SU-DHL-6 (cell line): ENCODE data around the gene SHC3.

Source experiments
- H2AFZ ChIP-seq: fragments of 200-600 bp; sonication (generic); 2 replicates; pipeline ENCODE4 v1.6.1; 2014; ENCODE audit warnings: low read depth, mild to moderate bottlenecking, moderate library complexity, mixed read lengths, antibody characterized with exemption, low read length; ENCODE audit not compliant: severe bottlenecking
- H3F3A ChIP-seq: fragments of 200-600 bp; shearing (Covaris generic); 2 replicates; pipeline ENCODE4 v1.6.0; 2016; ENCODE audit warnings: antibody characterized with exemption, mild to moderate bottlenecking; ENCODE audit not compliant: insufficient read depth
- H3K27ac ChIP-seq: fragments of 200-600 bp; sonication (generic); 2 replicates; pipeline ENCODE4 v1.5.1; 2016; ENCODE audit warnings: low read depth, mild to moderate bottlenecking, low read length, moderate library complexity, mixed read lengths
- H3K27me3 ChIP-seq: fragments of 200-600 bp; sonication (generic), shearing (Covaris generic); 2 replicates; pipeline ENCODE4 v1.6.0; 2014; ENCODE audit warnings: mild to moderate bottlenecking, low read length
- H3K36me3 ChIP-seq: fragments of 200-600 bp; sonication (generic); 2 replicates; pipeline ENCODE4 v1.6.1; 2014; ENCODE audit warnings: mild to moderate bottlenecking, low read length, mixed read lengths
- H3K4me2 ChIP-seq: fragments of 300-600, 200-600 bp; shearing (Covaris generic), sonication (generic); 2 replicates; pipeline ENCODE4 v1.6.0; 2014; ENCODE audit warnings: low read length, low read depth, mild to moderate bottlenecking; ENCODE audit not compliant: poor library complexity, severe bottlenecking
- H3K4me3 ChIP-seq: fragments of 200-600 bp; sonication (generic); 2 replicates; pipeline ENCODE4 v1.5.1; 2014; ENCODE audit warnings: antibody characterized with exemption, low read length, mild to moderate bottlenecking, mixed read lengths; ENCODE audit not compliant: insufficient read depth, poor library complexity, severe bottlenecking
- H3K79me2 ChIP-seq: fragments of 200-600 bp; sonication (generic); 2 replicates; pipeline ENCODE4 v1.6.1; 2014; ENCODE audit warnings: mild to moderate bottlenecking, low read length, moderate library complexity; ENCODE audit not compliant: insufficient read depth
- H3K9ac ChIP-seq: fragments of 200-600 bp; sonication (generic); 2 replicates; pipeline ENCODE4 v1.7.0; 2014; ENCODE audit warnings: mild to moderate bottlenecking, low read length
- H3K9me2 ChIP-seq: fragments of 200-600 bp; sonication (generic); replicated peaks from 2 replicates; pipeline ENCODE4 v1.6.1; 2014; ENCODE audit warnings: low read length; ENCODE audit not compliant: insufficient read depth
- H3K9me3 ChIP-seq: fragments of 200-600 bp; sonication (generic); 2 replicates; pipeline ENCODE4 v1.6.1; 2014; ENCODE audit warnings: low read length, mixed read lengths; ENCODE audit not compliant: insufficient read depth
- H4K20me1 ChIP-seq: fragments of 200-600 bp; sonication (generic); 2 replicates; pipeline ENCODE4 v1.6.1; 2014; ENCODE audit warnings: low read depth, mild to moderate bottlenecking, antibody characterized with exemption, low read length, moderate library complexity, mixed read lengths
- CTCF ChIP-seq: fragments of 200-600 bp; sonication (generic); IDR thresholded peaks from one replicate; pipeline ENCODE4 v1.5.1; 2017; ENCODE audit warnings: antibody characterized with exemption, mild to moderate bottlenecking, low read length, moderate library complexity; ENCODE audit not compliant: insufficient read depth, poor library complexity, severe bottlenecking
- EZH2phosphoT487 ChIP-seq: fragments of 200-600 bp; sonication (generic), shearing (Covaris generic); conservative IDR thresholded peaks from 2 replicates; pipeline ENCODE4 v1.6.1; 2018; ENCODE audit warnings: mild to moderate bottlenecking, antibody characterized with exemption, low read length, moderate library complexity, mixed read lengths

SHC3 gene

GRCh38 chr9:89047667-89048066 lies 131.0 kb downstream of the SHC3 start:
- Histone ChIP-seq H3K4me2 (no peak overlapping the region), H3K27ac (no peak overlapping the region), H3K9me2 (no peaks in the 10 kb centered on the region), H3K27me3 (peaks cover 3% of the 10 kb centered on the region; the same call in 1 of the 2 replicates), H3K9ac (no peak overlapping the region), H3K9me3 (no peaks in the 10 kb centered on the region), H3F3A (no peaks in the 10 kb centered on the region), H2AFZ (no peak overlapping the region), H3K36me3 (no peaks in the 10 kb centered on the region), H3K79me2 (no peaks in the 10 kb centered on the region), H3K4me3 (no peak overlapping the region), H4K20me1 (no peaks in the 10 kb centered on the region)
- TF ChIP-seq CTCF (no peak), EZH2phosphoT487 (no peak)

GRCh38 chr9:89046832-89047231 lies 131.8 kb downstream of the SHC3 start:
- H3F3A ChIP-seq, result no peaks in the 10 kb centered on the region
- H3K9ac ChIP-seq, result no peak overlapping the region
- H3K79me2 ChIP-seq, result no peaks in the 10 kb centered on the region
- no peak for TF ChIP-seq CTCF
- no peak for TF ChIP-seq EZH2phosphoT487
- no peak overlapping the region for H3K4me2 ChIP-seq
- no peaks in the 10 kb centered on the region for H3K9me2 ChIP-seq
- H2AFZ ChIP-seq, result no peak overlapping the region
- no peaks in the 10 kb centered on the region for H4K20me1 ChIP-seq
- no peak overlapping the region for H3K27ac ChIP-seq
- no peaks in the 10 kb centered on the region for H3K9me3 ChIP-seq
- no peak overlapping the region for H3K4me3 ChIP-seq
- H3K27me3 ChIP-seq, result peaks cover 3% of the 10 kb centered on the region; the same call in 1 of the 2 replicates
- no peaks in the 10 kb centered on the region for H3K36me3 ChIP-seq

- H3K9me2 ChIP-seq, result no peaks in the 10 kb centered on the region
- no peaks in the 10 kb centered on the region for H3K79me2 ChIP-seq
- H3K27me3 ChIP-seq, result peaks cover 3% of the 10 kb centered on the region; the same call in 1 of the 2 replicates
- no peak overlapping the region for H3K27ac ChIP-seq
- H3K36me3 ChIP-seq, result no peaks in the 10 kb centered on the region
- no peak overlapping the region for H2AFZ ChIP-seq
- H3F3A ChIP-seq, result no peaks in the 10 kb centered on the region
- H3K4me2 ChIP-seq, result no peak overlapping the region
- TF ChIP-seq EZH2phosphoT487 (no peak), CTCF (no peak)
- H3K9ac ChIP-seq, result no peak overlapping the region
- H4K20me1 ChIP-seq, result no peaks in the 10 kb centered on the region
- H3K4me3 ChIP-seq, result no peak overlapping the region
- no peaks in the 10 kb centered on the region for H3K9me3 ChIP-seq
Observed at GRCh38 chr9:89044881-89045280, 133.7 kb downstream of the SHC3 start.

- H3K36me3 ChIP-seq, result no peaks in the 10 kb centered on the region
- no peak overlapping the region for H3K4me2 ChIP-seq
- H3K4me3 ChIP-seq, result no peak overlapping the region
- no peak overlapping the region for H3K9ac ChIP-seq
- H4K20me1 ChIP-seq, result no peaks in the 10 kb centered on the region
- H3K79me2 ChIP-seq, result no peaks in the 10 kb centered on the region
- no peak for TF ChIP-seq EZH2phosphoT487
- TF ChIP-seq CTCF, result no peak
- H3F3A ChIP-seq, result no peaks in the 10 kb centered on the region
- no peak overlapping the region for H3K27ac ChIP-seq
- H3K9me2 ChIP-seq, result no peaks in the 10 kb centered on the region
- H3K27me3 ChIP-seq, result peaks cover 3% of the 10 kb centered on the region; the same call in 1 of the 2 replicates
- H3K9me3 ChIP-seq, result no peaks in the 10 kb centered on the region
- no peak overlapping the region for H2AFZ ChIP-seq
Observed at GRCh38 chr9:89044104-89044503, 134.5 kb downstream of the SHC3 start.
